OCI-LY3 (cell line): ENCODE data around the gene SELENOM.

Experiments
- EZH2phosphoT487 ChIP-seq: fragments of 200-600 bp; shearing (Covaris generic); IDR thresholded peaks from 2 replicates; pipeline ENCODE4 v1.6.1; 2018; ENCODE audit warnings: antibody characterized with exemption, mixed run types, low read depth
- TF ChIP-seq, protein P1 (sequence below): fragments of 200-600, 300-600 bp; sonication (generic); IDR thresholded peaks from 2 replicates; pipeline ENCODE4 v1.5.1; 2014; ENCODE audit warnings: antibody characterized with exemption, low read length, low read depth

DNA sequence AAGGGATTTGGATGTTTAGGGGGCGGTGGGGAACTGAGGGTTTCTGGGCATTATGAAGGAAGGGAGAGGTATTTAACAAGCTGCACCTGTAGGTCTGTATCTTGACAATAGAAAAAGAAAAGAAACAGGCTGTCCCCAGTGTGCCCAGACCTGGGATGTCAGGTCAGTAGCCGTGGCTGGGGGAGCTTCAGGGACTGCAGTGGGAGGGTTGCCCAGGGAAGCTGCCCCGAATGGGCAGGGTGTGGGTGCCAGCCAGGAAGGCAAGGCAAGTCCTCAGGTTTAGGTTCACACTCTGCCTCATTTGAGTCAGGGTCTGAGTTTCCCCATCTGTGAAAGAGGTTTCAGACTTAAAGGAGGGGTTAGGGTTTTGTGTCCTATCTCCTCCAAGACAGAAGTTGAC is 16.9 kb upstream of the SELENOM start:
- TF ChIP-seq, protein P1, sequence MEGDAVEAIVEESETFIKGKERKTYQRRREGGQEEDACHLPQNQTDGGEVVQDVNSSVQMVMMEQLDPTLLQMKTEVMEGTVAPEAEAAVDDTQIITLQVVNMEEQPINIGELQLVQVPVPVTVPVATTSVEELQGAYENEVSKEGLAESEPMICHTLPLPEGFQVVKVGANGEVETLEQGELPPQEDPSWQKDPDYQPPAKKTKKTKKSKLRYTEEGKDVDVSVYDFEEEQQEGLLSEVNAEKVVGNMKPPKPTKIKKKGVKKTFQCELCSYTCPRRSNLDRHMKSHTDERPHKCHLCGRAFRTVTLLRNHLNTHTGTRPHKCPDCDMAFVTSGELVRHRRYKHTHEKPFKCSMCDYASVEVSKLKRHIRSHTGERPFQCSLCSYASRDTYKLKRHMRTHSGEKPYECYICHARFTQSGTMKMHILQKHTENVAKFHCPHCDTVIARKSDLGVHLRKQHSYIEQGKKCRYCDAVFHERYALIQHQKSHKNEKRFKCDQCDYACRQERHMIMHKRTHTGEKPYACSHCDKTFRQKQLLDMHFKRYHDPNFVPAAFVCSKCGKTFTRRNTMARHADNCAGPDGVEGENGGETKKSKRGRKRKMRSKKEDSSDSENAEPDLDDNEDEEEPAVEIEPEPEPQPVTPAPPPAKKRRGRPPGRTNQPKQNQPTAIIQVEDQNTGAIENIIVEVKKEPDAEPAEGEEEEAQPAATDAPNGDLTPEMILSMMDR, result no peak
- TF ChIP-seq EZH2phosphoT487, result no peak
